ENCODE data around the gene CEND1. TPM values are rescaled to one million over a fixed set of nuclear protein-coding genes. Genes with fewer than 3 reads are reported as not detected.

Gene CEND1
- polyA plus RNA-seq, 1 donor from 2014 or later: 11.8 TPM

DNA sequence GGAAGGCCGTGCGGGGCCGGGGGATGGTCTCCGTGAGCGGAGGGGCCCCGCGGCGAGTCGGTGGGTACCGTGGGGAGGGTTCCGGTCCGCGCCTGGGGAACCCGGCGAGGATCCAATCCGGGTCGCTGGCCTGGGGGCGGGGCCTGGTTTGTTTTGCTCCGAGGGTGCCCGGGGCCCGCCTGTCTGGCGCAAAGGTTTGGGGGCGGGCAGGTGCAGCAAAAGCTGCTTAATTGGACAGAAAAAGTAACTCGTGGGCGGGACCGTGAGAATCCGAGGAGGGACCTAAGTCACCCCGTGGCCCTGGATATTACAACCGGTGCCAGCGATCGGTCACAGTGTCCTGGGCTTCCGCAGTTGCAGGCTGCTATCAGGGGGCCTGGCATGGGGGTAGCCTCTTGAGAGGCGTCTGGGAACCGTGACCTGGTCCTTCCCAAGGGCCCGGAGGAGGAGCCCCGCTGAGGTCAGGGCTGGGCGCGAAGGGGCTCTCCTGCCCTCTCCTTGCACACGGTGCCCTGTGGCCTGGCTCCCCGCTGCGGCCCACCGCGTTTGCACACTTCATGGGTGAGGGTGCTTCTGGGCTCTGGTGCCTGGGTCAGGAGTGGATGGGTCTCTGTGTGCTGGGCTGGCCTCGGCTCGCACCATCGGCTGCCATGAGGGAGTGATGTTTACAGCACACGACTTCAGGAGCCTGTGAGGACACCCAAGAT, 30.2 kb upstream of the CEND1 start:
- H3K9me3 ChIP-seq (ENCODE audit: low read length): no peaks in the 10 kb centered on the region
- peak overlapping the region; percentile 81 for H3K4me3 ChIP-seq (ENCODE audit: low read length)
- H4K20me1 ChIP-seq (ENCODE audit: insufficient read depth): no peaks in the 10 kb centered on the region
- H3K9ac ChIP-seq (ENCODE audit: low read length): peak overlapping the region; percentile 69
- TF ChIP-seq EP300 (conservative IDR thresholded peaks at IDR 0.05; ENCODE audit: poor library complexity, severe bottlenecking) (no peak), MXI1 (conservative IDR thresholded peaks at IDR 0.05; ENCODE audit: poor library complexity, severe bottlenecking) (no peak), TAF1 (IDR thresholded peaks at IDR 0.05; ENCODE audit: low read depth) (no peak), RAD21 (conservative IDR thresholded peaks at IDR 0.05) (no peak), EZH2 (IDR thresholded peaks at IDR 0.05; ENCODE audit: borderline replicate concordance, insufficient read depth, low read length, poor library complexity, severe bottlenecking) (no peak), SMC3 (conservative IDR thresholded peaks at IDR 0.05; ENCODE audit: poor library complexity) (no peak)
- TF ChIP-seq, protein P1, sequence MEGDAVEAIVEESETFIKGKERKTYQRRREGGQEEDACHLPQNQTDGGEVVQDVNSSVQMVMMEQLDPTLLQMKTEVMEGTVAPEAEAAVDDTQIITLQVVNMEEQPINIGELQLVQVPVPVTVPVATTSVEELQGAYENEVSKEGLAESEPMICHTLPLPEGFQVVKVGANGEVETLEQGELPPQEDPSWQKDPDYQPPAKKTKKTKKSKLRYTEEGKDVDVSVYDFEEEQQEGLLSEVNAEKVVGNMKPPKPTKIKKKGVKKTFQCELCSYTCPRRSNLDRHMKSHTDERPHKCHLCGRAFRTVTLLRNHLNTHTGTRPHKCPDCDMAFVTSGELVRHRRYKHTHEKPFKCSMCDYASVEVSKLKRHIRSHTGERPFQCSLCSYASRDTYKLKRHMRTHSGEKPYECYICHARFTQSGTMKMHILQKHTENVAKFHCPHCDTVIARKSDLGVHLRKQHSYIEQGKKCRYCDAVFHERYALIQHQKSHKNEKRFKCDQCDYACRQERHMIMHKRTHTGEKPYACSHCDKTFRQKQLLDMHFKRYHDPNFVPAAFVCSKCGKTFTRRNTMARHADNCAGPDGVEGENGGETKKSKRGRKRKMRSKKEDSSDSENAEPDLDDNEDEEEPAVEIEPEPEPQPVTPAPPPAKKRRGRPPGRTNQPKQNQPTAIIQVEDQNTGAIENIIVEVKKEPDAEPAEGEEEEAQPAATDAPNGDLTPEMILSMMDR (IDR thresholded peaks at IDR 0.05; ENCODE audit: poor library complexity, severe bottlenecking): no peak
- TF ChIP-seq, protein P2, sequence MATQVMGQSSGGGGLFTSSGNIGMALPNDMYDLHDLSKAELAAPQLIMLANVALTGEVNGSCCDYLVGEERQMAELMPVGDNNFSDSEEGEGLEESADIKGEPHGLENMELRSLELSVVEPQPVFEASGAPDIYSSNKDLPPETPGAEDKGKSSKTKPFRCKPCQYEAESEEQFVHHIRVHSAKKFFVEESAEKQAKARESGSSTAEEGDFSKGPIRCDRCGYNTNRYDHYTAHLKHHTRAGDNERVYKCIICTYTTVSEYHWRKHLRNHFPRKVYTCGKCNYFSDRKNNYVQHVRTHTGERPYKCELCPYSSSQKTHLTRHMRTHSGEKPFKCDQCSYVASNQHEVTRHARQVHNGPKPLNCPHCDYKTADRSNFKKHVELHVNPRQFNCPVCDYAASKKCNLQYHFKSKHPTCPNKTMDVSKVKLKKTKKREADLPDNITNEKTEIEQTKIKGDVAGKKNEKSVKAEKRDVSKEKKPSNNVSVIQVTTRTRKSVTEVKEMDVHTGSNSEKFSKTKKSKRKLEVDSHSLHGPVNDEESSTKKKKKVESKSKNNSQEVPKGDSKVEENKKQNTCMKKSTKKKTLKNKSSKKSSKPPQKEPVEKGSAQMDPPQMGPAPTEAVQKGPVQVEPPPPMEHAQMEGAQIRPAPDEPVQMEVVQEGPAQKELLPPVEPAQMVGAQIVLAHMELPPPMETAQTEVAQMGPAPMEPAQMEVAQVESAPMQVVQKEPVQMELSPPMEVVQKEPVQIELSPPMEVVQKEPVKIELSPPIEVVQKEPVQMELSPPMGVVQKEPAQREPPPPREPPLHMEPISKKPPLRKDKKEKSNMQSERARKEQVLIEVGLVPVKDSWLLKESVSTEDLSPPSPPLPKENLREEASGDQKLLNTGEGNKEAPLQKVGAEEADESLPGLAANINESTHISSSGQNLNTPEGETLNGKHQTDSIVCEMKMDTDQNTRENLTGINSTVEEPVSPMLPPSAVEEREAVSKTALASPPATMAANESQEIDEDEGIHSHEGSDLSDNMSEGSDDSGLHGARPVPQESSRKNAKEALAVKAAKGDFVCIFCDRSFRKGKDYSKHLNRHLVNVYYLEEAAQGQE (IDR thresholded peaks at IDR 0.05; ENCODE audit: borderline replicate concordance): no peak
- no peak overlapping the region for H3K27ac ChIP-seq (ENCODE audit: low read length)
- H3K36me3 ChIP-seq (ENCODE audit: insufficient read depth, low read length): no peaks in the 10 kb centered on the region
- no peaks in the 10 kb centered on the region for H3K9me2 ChIP-seq (ENCODE audit: insufficient read depth, low read length)
- H2AFZ ChIP-seq (ENCODE audit: low read depth, low read length): no peak overlapping the region
- H3K27me3 ChIP-seq (ENCODE audit: insufficient read depth, low read depth, low read length): no peaks in the 10 kb centered on the region
- H3F3A ChIP-seq (ENCODE audit: insufficient read depth, low read length, poor library complexity, severe bottlenecking): no peaks in the 10 kb centered on the region
- H3K4me2 ChIP-seq (ENCODE audit: low read length): peak overlapping the region; percentile 89
- H3K79me2 ChIP-seq (replicated peaks; ENCODE audit: insufficient read depth, low read length): peaks cover 3% of the 10 kb centered on the region

DNA sequence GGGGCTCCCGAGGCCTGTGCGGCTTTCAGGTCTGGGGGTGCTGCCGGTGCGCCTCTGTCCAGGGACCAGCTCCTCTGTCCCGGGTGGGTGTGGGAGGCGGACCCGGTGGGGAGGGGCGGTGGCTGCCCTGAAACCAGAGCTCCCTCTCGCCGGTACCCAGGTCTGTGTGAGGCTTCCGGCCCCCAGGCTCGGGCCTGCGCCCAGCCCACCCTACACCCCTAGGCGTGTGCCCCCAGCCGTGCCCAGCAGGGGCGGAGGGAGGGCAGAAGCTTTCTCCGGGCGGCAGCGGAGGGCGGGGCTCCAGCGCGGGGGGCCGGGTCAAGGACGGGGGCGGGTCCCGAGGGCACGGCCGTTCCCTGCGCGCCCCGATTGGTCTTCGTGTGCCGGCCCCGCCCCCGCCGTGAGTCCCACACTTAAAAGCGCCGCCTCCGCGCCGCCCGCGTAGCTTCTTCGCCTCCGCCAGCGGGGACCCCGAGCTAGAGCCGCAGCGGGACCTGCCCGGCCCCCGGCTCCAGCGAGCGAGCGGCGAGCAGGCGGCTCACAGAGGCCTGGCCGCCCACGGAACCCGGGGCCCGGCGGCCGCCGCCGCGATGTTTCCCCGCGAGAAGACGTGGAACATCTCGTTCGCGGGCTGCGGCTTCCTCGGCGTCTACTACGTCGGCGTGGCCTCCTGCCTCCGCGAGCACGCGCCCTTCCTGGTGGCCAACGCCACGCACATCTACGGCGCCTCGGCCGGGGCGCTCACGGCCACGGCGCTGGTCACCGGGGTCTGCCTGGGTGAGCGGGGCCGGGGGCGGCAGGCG, 29.4 kb upstream of the CEND1 start:
- TF ChIP-seq TAF1 (IDR thresholded peaks at IDR 0.05; ENCODE audit: low read depth) (no peak), POLR2AphosphoS5 (IDR thresholded peaks at IDR 0.05) (peak; percentile 66), EZH2 (IDR thresholded peaks at IDR 0.05; ENCODE audit: borderline replicate concordance, insufficient read depth, low read length, poor library complexity, severe bottlenecking) (no peak), EP300 (conservative IDR thresholded peaks at IDR 0.05; ENCODE audit: poor library complexity, severe bottlenecking) (peak; percentile 23), MXI1 (conservative IDR thresholded peaks at IDR 0.05; ENCODE audit: poor library complexity, severe bottlenecking) (peak; percentile 91), RAD21 (conservative IDR thresholded peaks at IDR 0.05) (peak; percentile 27), SMC3 (conservative IDR thresholded peaks at IDR 0.05; ENCODE audit: poor library complexity) (no peak)
- TF ChIP-seq, protein P1 (IDR thresholded peaks at IDR 0.05; ENCODE audit: poor library complexity, severe bottlenecking): no peak
- TF ChIP-seq, protein P2 (IDR thresholded peaks at IDR 0.05; ENCODE audit: borderline replicate concordance): peak; percentile 17
- no peaks in the 10 kb centered on the region for H3K9me3 ChIP-seq (ENCODE audit: low read length)
- peaks cover 3% of the 10 kb centered on the region for H3K79me2 ChIP-seq (replicated peaks; ENCODE audit: insufficient read depth, low read length)
- H3K27ac ChIP-seq (ENCODE audit: low read length): peak overlapping the region; percentile 45
- H3F3A ChIP-seq (ENCODE audit: insufficient read depth, low read length, poor library complexity, severe bottlenecking): no peaks in the 10 kb centered on the region
- H4K20me1 ChIP-seq (ENCODE audit: insufficient read depth): no peaks in the 10 kb centered on the region
- H3K9ac ChIP-seq (ENCODE audit: low read length): peak overlapping the region; percentile 69
- H3K27me3 ChIP-seq (ENCODE audit: insufficient read depth, low read depth, low read length): no peaks in the 10 kb centered on the region
- H2AFZ ChIP-seq (ENCODE audit: low read depth, low read length): peak overlapping the region; percentile 85
- peak overlapping the region; percentile 25 for H3K4me2 ChIP-seq (ENCODE audit: low read length)
- H3K36me3 ChIP-seq (ENCODE audit: insufficient read depth, low read length): no peaks in the 10 kb centered on the region
- H3K9me2 ChIP-seq (ENCODE audit: insufficient read depth, low read length): no peaks in the 10 kb centered on the region
- H3K4me3 ChIP-seq (ENCODE audit: low read length): peak overlapping the region; percentile 81
